Sigmoid colon (tissue), 7 donors: Measurements from ENCODE around the gene POPDC2. TPM values are rescaled to one million over a fixed set of nuclear protein-coding genes. Genes with fewer than 3 reads are reported as not detected.
"Not testable (repeated sequence)": the region's sequence is repeated elsewhere in the genome, so short reads cannot be mapped to it uniquely, and the experiment has no call there.

Source experiments
- DNase-seq: peaks from one replicate; pipeline ENCODE4 v3.0.0-alpha.2; 2019
- H3K27ac ChIP-seq, 4 donors: fragments of 200-600 bp; sonication (generic); one replicate each; pipeline ENCODE4 v1.5.1; 2016 to 2019; ENCODE audit warnings: mild to moderate bottlenecking in 1 of 4
- H3K27me3 ChIP-seq, 3 donors: fragments of 200-600 bp; sonication (generic); one replicate each; pipeline ENCODE4 v1.5.1; 2019; ENCODE audit warnings: mild to moderate bottlenecking in 1 of 3
- H3K36me3 ChIP-seq, 4 donors: fragments of 200-600 bp; sonication (generic); one replicate each; pipeline ENCODE4 v1.5.1; 2016 to 2019
- H3K4me1 ChIP-seq, 4 donors: fragments of 200-600 bp; sonication (generic); one replicate each; pipeline ENCODE4 v1.5.1; 2017 to 2019
- H3K4me3 ChIP-seq, 4 donors: fragments of 200-600 bp; sonication (generic); one replicate each; pipeline ENCODE4 v1.5.1; 2017 to 2019; ENCODE audit warnings: mild to moderate bottlenecking in 2 of 4, moderate library complexity in 1 of 4
- H3K9me3 ChIP-seq, 4 donors: fragments of 200-600 bp in 3 of 4; sonication (generic) in 3 of 4; one replicate each; pipeline versions ENCODE4 v1.5.1 to v1.6.1; 2013 to 2019
- CTCF ChIP-seq, 4 experiments: fragments of 450-650 bp in 3 of 4; fragments of 200-600 bp in 1 of 4; IDR thresholded peaks; one replicate each; pipeline ENCODE4 v1.5.1; 2016 to 2019; ENCODE audit warnings: antibody characterized with exemption in 4 of 4, mild to moderate bottlenecking in 3 of 4, moderate library complexity in 2 of 4
- EP300 ChIP-seq, 4 donors: sonication (generic); formaldehyde crosslinking; IDR thresholded peaks; one replicate each; pipeline ENCODE4 v1.6.1; 2017; ENCODE audit warnings: antibody characterized with exemption in 4 of 4
- POLR2A ChIP-seq, 2 donors: fragments of 450-650 bp; IDR thresholded peaks; one replicate each; pipeline ENCODE4 v1.6.1; 2016; ENCODE audit warnings: antibody characterized with exemption in 2 of 2, mild to moderate bottlenecking in 2 of 2, moderate library complexity in 2 of 2
- POLR2AphosphoS5 ChIP-seq, 4 donors: sonication (generic); formaldehyde crosslinking; IDR thresholded peaks; one replicate each; pipeline ENCODE4 v1.6.1; 2017; ENCODE audit warnings: antibody characterized with exemption in 4 of 4
- WGBS, 2 donors: extraction: QIAGEN DNeasy Blood & Tissue Kit; methylation state at CpG; one replicate each; pipeline ENCODE4 v1.1.7; 2013; 5-methylcytosine and 5-hydroxymethylcytosine counted together
- intact Hi-C: fragments of 100-400 bp; cut with DNase I; formaldehyde crosslinking; loops from one replicate; pipeline ENCODE4 v1.15.1; 2023
- polyA plus RNA-seq, 3 donors: library from polyadenylated mRNA; stranded (reverse); fragments of 200-250 nt; gene quantifications; one replicate each; pipeline ENCODE4 v1.2.3, GENCODE V29; 2013
- total RNA-seq, 4 donors: library from RNA; depleted of rRNA; stranded (reverse); fragments of >200 nt; gene quantifications; one replicate each; pipeline ENCODE4 v1.1.0, GENCODE V29; 2016
- donor health status: healthy with polysubstance abuse.
- donor health status: Bipolar disorder and iron deficiency.
- donor health status: healthy.

Gene POPDC2
- total and polyA plus RNA-seq, 7 donors: 1.2 to 203 (median 86.6) TPM

- 48 to 54% methylated on average over 4 of the region's 4 CpGs for WGBS, 2 donors
Measured at GRCh38 chr3:119690043-119690656, 29.8 kb upstream of the POPDC2 start.

GRCh38 chr3:119683421-119683820 is 23.0 kb upstream of the POPDC2 start:
- Histone ChIP-seq H3K27me3 (no peaks in the 10 kb centered on the region), H3K4me1 (no peaks in the 10 kb centered on the region), H3K4me3 (no peak overlapping the region), H3K9me3 (no peaks in the 10 kb centered on the region), H3K27ac (no peak overlapping the region), H3K36me3 (no peaks in the 10 kb centered on the region)
- TF ChIP-seq CTCF (IDR thresholded peaks at IDR 0.05) (no peak), EP300 (IDR thresholded peaks at IDR 0.05) (no peak), POLR2A (IDR thresholded peaks at IDR 0.05) (no peak), POLR2AphosphoS5 (IDR thresholded peaks at IDR 0.05) (no peak)
- WGBS, 2 donors: 23 to 43% methylated on average over 1 of the region's 1 CpG
- no peak for DNase-seq
- intact Hi-C loops: no loop called here

More at GRCh38 chr3:119690043-119690656, 29.8 kb upstream of the POPDC2 start:
- DNase-seq: no peak
- intact Hi-C loops: no loop called here
- Histone ChIP-seq H3K4me3 (no peak overlapping the region), H3K36me3 (no peaks in the 10 kb centered on the region), H3K27me3 (no peaks in the 10 kb centered on the region), H3K27ac (no peak overlapping the region), H3K9me3 (no peaks in the 10 kb centered on the region), H3K4me1 (no peaks in the 10 kb centered on the region)
- TF ChIP-seq CTCF (IDR thresholded peaks at IDR 0.05) (peak in 2 of 4 experiments; percentile 2 to 35), POLR2AphosphoS5 (IDR thresholded peaks at IDR 0.05) (no peak)

- TF ChIP-seq POLR2AphosphoS5 (IDR thresholded peaks at IDR 0.05): no peak
- peak in 3 of 4 experiments; percentile 12 to 50 (median 12) for TF ChIP-seq CTCF (IDR thresholded peaks at IDR 0.05)
- no peak for TF ChIP-seq POLR2A (IDR thresholded peaks at IDR 0.05)
- TF ChIP-seq EP300 (IDR thresholded peaks at IDR 0.05): no peak
- no peaks in the 10 kb centered on the region for H3K9me3 ChIP-seq
- 13 to 61% methylated on average over 1 of the region's 1 CpG for WGBS, 2 donors
- no peak overlapping the region for H3K4me3 ChIP-seq
- H3K36me3 ChIP-seq: no peaks in the 10 kb centered on the region
- H3K4me1 ChIP-seq: peaks cover 0 to 8% (median 3%) of the 10 kb centered on the region in 4 donors
- no peak overlapping the region for H3K27ac ChIP-seq
- DNase-seq: no peak
- intact Hi-C loops: loop anchor here (2.0 kb wide), 1 partner anchor 212 kb away; the partner anchor contains the start of gene POGLUT1
- no peaks in the 10 kb centered on the region for H3K27me3 ChIP-seq
Measured at GRCh38 chr3:119681279-119681678, 20.9 kb upstream of the POPDC2 start.

GRCh38 chr3:119679874-119680273 is 19.5 kb upstream of the POPDC2 start:
- H3K4me3 ChIP-seq: no peak overlapping the region
- TF ChIP-seq POLR2A (IDR thresholded peaks at IDR 0.05) (no peak), EP300 (IDR thresholded peaks at IDR 0.05) (no peak), POLR2AphosphoS5 (IDR thresholded peaks at IDR 0.05) (no peak), CTCF (IDR thresholded peaks at IDR 0.05) (no peak)
- H3K27me3 ChIP-seq: no peaks in the 10 kb centered on the region
- no peaks in the 10 kb centered on the region for H3K9me3 ChIP-seq
- intact Hi-C loops: loop anchor here (2.0 to 10.0 kb wide), 4 partner anchors 43 to 415 kb away; partner anchors contain the start of genes GSK3B and POGLUT1
- H3K36me3 ChIP-seq: peaks cover 0 to under 1% (median 0%) of the 10 kb centered on the region in 4 donors
- no peak for DNase-seq
- no peak overlapping the region for H3K27ac ChIP-seq
- peaks cover 0 to 19% (median 15%) of the 10 kb centered on the region in 4 donors for H3K4me1 ChIP-seq

- not testable (repeated sequence) for H3K9me3 ChIP-seq, DNase-seq, H3K4me3 ChIP-seq, H3K27me3 ChIP-seq, H3K27ac ChIP-seq
- peaks cover 0 to 17% (median 12%) of the 10 kb centered on the region in 4 donors for H3K36me3 ChIP-seq
- H3K4me1 ChIP-seq: peaks cover 0 to 19% (median 15%) of the 10 kb centered on the region in 4 donors
- WGBS, 2 donors: 95 to 97% methylated on average over 10 of the region's 10 CpGs
- intact Hi-C loops: loop anchor here (5.0 to 10.0 kb wide), 3 partner anchors 41 to 417 kb away; partner anchors contain the start of gene GSK3B
Measured at GRCh38 chr3:119678209-119678608, 17.8 kb upstream of the POPDC2 start.
